Transverse colon (tissue), 4 donors: ENCODE data around the gene CRYGA.

Experiments
- CTCF ChIP-seq, 5 experiments: fragments of 200-600 bp in 3 of 5; fragments of 450-650 bp in 2 of 5; sonication (generic) in 3 of 5; IDR thresholded peaks; 1 replicate in 2 of 5; 2 replicates in 3 of 5; pipeline ENCODE4 v1.5.1; 2016 to 2017; ENCODE audit warnings: antibody characterized with exemption in 5 of 5, inconsistent platforms in 3 of 5, mild to moderate bottlenecking in 2 of 5, moderate library complexity in 1 of 5
- EP300 ChIP-seq: sonication (generic); formaldehyde crosslinking; IDR thresholded peaks from one replicate; pipeline ENCODE4 v1.6.1; 2017; ENCODE audit warnings: antibody characterized with exemption, low read depth
- POLR2AphosphoS5 ChIP-seq, 3 donors: sonication (generic); formaldehyde crosslinking; IDR thresholded peaks; one replicate each; pipeline ENCODE4 v1.6.1; 2016; ENCODE audit warnings: antibody characterized with exemption in 3 of 3

GRCh38 chr2:208207769-208208168 lies 44.4 kb upstream of the CRYGA start:
- TF ChIP-seq CTCF (IDR thresholded peaks at IDR 0.05) (no peak), POLR2AphosphoS5 (IDR thresholded peaks at IDR 0.05) (no peak), EP300 (no peak)
